ENCODE data around the gene IVD. TPM values are rescaled to one million over a fixed set of nuclear protein-coding genes. Genes with fewer than 3 reads are reported as not detected.

Gene IVD
- 57.0 and 69.3 TPM in 2 replicates for total RNA-seq
- polyA plus RNA-seq (2012) = 64.4 TPM

- peak; percentile 97 for DNase-seq (ENCODE audit: low read depth)
Measured at GRCh38 chr15:40405501-40406381, at the start of gene IVD. IVD (plus strand) TSS chr15:40405795; CDS start chr15:40405828, 33 bp downstream.

GRCh38 chr15:40355976-40356585, 49.5 kb upstream of the IVD start:
- DNase-seq (ENCODE audit: low read depth) = no peak

GRCh38 chr15:40357246-40357645, 48.3 kb upstream of the IVD start:
- DNase-seq (ENCODE audit: low read depth) = no peak

- DNase-seq (ENCODE audit: low read depth) = peak; percentile 83
Measured at GRCh38 chr15:40357723-40358470, 47.7 kb upstream of the IVD start, which contains the start of gene DISP2. DISP2 (plus strand) TSS chr15:40358219; CDS start chr15:40358322, 103 bp downstream.

GRCh38 chr15:40358471-40359353, 46.9 kb upstream of the IVD start:
- DNase-seq (ENCODE audit: low read depth) = no peak

- DNase-seq (ENCODE audit: low read depth) = no peak
Measured at GRCh38 chr15:40360015-40360414, 45.6 kb upstream of the IVD start.

GRCh38 chr15:40361640-40362039, 44.0 kb upstream of the IVD start:
- DNase-seq (ENCODE audit: low read depth) = no peak

GRCh38 chr15:40363611-40364010, 42.0 kb upstream of the IVD start:
- DNase-seq (ENCODE audit: low read depth) = no peak

GRCh38 chr15:40364251-40364650, 41.3 kb upstream of the IVD start:
- DNase-seq (ENCODE audit: low read depth) = no peak

GRCh38 chr15:40365016-40365415, 40.6 kb upstream of the IVD start:
- no peak for DNase-seq (ENCODE audit: low read depth)

GRCh38 chr15:40365624-40366456, 39.8 kb upstream of the IVD start:
- DNase-seq (ENCODE audit: low read depth) = no peak

GRCh38 chr15:40366457-40367370, 38.9 kb upstream of the IVD start:
- DNase-seq (ENCODE audit: low read depth) = no peak

GRCh38 chr15:40367371-40367685, 38.3 kb upstream of the IVD start:
- no peak for DNase-seq (ENCODE audit: low read depth)

- DNase-seq (ENCODE audit: low read depth) = peak; percentile 92
Measured at GRCh38 chr15:40367686-40368611, 37.6 kb upstream of the IVD start.

GRCh38 chr15:40368719-40369473, 36.7 kb upstream of the IVD start:
- no peak for DNase-seq (ENCODE audit: low read depth)

GRCh38 chr15:40369474-40369869, 36.1 kb upstream of the IVD start:
- DNase-seq (ENCODE audit: low read depth) = no peak

- no peak for DNase-seq (ENCODE audit: low read depth)
Measured at GRCh38 chr15:40369971-40370370, 35.6 kb upstream of the IVD start.

Data from myocyte (in vitro differentiated cells).